T-helper 22 cell (primary cell): ENCODE measurements around the gene ABCB8.
"Not testable (repeated sequence)": the region's sequence is repeated elsewhere in the genome, so short reads cannot be mapped to it uniquely, and the experiment has no call there.

Experiments used
- DNase-seq: peaks from one replicate; pipeline ENCODE4 v3.0.0-alpha.2; 2020; ENCODE audit warnings: low read depth

The ABCB8 gene

DNA sequence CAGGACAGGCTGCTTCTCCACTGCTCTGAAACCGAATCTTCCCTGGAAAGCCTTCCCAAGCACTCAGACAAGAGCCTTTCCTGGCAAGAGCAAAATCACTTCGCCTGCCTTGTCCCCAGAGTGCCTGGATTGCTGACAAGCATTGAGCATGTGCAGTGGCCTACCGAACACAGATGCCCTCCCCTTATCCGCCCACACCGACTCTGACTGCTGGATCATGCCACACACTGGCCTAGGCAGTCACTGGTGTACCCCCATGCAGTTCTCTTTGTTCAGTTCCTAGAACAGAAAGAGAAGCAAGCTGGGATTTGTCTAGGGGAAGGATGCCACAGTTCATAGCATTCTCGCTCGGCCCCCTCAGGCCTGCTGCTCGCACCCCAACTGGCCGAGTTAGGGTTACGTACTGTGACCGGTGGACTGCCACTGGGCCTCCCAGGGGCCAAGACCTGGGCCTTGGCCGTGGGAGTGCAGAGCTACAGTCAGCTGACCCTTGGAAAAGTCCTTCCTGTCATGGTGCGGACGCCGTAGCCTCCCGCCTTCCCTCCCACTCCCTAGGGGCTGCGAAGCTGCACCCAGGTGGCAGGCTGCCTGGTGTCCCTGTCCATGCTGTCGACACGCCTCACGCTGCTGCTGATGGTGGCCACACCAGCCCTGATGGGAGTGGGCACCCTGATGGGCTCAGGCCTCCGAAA, 6.9 kb downstream of the ABCB8 start:
- DNase-seq = no peak

GRCh38 chr7:151035902-151036301, 7.7 kb downstream of the ABCB8 start:
- DNase-seq = no peak

GRCh38 chr7:151038951-151039849, 10.9 kb downstream of the ABCB8 start:
- peak; percentile 24 for DNase-seq

DNA sequence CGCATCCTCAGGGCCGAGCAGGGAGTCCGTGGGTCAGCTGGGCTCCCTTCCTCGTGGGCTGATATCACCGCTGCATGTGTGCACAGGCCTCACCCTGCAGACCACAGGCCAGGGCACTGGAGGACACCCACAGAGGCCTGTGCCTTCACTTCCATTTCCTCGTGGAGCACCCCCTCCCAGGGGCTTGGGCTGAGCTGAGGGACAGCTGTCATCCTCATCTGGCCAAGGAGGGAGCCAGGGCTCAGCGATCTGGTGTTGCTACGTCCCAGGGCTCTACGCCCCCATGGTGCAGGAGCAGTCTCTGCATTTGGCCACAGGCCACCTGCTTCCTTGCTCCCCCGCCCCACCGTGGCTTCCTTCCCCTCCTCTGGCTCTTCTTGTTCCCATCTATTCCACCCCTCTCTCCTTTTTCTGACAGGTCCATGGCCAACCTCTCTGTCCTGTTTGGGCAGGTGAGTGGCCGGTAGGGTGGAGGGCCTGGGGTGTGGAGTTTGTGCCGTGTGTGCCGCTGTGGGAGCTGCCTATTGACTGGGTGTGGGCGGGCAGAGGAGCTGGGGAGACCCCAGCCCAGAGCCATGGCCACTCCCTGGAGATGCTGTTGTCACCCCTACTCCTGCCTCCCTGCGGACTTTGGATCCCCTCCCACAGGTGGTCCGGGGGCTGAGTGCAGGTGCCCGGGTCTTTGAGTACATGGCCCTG, 11.7 kb downstream of the ABCB8 start:
- DNase-seq = no peak

DNA sequence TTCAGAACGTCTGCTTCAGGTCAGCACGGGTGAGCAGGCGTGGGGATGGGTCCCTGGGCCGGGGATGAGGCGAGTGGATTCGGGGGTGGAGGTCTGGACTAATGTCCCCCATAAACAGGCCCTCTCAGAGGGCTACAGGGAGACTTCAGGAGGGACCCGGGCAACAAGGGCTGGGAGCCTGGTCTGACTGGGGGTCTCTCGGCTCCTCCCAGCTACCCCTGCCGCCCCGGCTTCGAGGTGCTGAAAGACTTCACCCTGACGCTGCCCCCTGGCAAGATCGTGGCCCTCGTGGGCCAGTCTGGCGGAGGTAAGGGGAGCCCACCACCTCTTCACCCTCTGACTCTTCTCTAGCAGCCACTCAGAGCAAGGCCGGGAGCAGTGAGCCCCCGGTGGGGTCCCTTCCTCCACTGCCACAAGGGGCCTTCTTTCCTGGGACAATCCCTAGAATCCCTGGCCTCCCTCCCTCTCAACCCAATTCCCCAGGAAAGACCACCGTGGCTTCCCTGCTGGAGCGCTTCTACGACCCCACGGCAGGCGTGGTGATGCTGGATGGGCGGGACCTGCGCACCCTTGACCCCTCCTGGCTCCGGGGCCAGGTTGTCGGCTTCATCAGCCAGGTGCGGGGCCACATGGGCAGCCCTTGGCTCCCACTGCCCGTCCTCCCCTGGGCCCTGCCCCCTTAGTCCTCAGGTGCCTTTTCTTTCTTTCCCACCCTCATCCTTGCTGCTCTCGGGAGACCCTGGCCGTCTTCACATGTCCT, 12.5 kb downstream of the ABCB8 start:
- DNase-seq = no peak

DNA sequence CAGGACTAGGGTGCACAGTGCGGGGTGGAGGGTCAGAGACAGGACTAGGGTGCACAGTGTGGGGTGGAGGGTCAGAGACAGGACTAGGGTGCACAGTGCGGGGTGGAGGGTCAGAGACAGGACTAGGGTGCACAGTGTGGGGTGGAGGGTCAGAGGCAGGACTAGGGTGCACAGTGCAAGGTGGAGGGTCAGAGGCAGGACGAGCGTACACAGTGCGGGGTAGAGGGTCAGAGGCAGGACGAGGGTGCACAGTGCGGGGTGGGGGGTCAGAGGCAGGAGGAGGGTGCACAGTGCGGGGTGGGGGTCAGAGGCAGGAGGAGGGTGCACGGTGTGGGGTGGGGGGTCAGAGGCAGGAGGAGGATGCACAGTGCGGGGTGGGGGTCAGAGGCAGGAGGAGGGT, 15.2 kb downstream of the ABCB8 start:
- not testable (repeated sequence) for DNase-seq

GRCh38 chr7:151043959-151044358, 15.7 kb downstream of the ABCB8 start:
- no peak for DNase-seq

- no peak for DNase-seq
These were observed 17.0 kb downstream of the ABCB8 start for GRCh38 chr7:151045262-151045661.

- no peak for DNase-seq
These were observed 17.7 kb downstream of the ABCB8 start for GRCh38 chr7:151045967-151046366.

DNA sequence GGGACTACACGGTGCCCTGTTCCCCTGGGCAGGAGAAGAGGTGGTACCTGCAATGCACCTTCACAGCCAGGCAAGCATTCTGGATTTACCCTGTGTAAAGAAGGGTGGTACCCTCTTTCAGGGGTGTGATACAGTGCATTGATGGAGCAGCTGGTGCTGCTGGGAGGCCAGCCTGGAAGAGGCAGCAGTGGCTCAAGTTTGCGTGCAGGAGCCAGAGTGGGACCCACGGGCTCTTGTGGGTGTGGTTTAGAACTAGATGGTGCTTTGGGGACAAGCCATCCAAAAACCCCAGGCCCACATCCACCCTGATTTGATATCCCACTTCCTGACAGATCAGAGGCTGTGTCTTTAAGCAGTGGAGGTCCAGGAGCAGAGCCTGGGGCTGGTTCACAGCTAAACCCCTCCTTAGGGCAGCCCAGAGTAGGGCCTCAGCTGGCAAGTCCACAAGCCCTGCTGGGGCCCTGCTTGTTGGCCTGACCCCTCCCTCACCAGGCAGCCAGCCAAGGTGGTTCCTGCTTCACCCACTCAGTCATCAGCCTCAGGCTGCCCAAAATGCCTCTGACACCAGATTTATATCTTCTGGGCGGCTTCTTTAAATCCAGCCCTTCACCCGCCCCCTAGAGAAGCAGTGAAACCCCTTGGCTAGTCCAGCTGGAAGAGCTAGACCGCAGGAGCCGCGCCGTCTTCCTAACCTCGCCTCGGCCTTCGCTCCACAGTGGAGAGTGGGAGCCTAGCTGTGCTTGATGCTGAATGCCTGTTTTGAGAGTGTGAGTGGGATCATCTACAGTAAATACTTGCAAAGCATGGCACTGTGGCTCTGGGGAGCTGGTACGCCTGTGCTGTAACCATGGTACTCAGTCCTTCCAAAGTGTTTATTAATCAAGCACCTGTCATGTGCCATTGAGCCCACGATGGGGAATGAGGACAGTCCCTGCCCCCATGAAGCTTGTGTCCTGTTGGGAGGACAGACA, 18.6 kb downstream of the ABCB8 start:
- no peak for DNase-seq

DNA sequence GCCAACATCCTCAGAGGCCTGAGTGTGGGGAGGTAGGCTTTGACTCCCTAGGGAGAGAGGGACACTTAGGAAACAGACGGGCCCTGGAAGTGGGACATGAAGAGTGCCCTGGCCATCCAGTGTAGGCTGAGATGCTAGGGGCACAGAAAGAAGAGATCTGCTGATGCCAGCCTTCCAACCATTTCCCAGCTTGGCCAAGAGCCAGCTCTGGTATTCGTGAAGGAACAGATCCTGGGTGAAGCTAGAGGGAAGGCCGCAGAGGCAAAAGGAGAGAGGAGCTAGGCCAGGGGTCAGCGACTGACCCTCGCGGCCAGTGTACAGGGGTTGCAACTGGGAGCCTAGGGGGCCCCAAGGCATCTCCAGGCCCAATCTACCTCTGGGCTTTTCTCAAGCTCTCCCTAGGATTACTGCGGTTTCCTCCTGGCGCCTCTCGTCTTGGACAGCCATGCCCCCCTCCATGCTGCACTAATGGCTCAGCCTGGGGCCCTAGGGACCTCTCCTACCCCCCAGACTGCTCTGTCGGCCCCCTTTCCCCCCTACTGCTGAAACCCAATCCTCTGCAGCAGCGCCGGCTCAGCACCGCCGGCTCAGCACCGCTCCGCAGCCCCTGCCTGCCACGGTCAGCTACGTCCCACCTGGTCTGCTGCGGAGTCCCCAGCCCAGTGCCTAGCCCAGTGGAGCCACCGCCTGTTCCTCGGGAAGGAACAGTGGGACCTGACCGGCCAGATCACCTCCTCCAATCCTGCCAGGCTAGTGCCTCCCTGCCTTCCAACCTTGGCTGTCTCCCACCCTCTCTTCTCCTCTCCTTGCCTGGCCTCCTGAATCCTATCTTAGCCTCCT, 19.9 kb downstream of the ABCB8 start, which contains the start of gene ASIC3:
Gene ASIC3, plus strand, starts transcription at position 556 of the 840 bp plus-strand sequence. CDS start 355 bp downstream, outside the sequence.
- DNase-seq = no peak

- no peak for DNase-seq
These were observed 20.7 kb downstream of the ABCB8 start for GRCh38 chr7:151048911-151049463.

- DNase-seq = peak; percentile 16
These were observed 22.9 kb downstream of the ABCB8 start for GRCh38 chr7:151051108-151051507.

GRCh38 chr7:151053096-151053495, 24.8 kb downstream of the ABCB8 start:
- no peak for DNase-seq

GRCh38 chr7:151053751-151054150, 25.5 kb downstream of the ABCB8 start:
- DNase-seq = no peak

DNA sequence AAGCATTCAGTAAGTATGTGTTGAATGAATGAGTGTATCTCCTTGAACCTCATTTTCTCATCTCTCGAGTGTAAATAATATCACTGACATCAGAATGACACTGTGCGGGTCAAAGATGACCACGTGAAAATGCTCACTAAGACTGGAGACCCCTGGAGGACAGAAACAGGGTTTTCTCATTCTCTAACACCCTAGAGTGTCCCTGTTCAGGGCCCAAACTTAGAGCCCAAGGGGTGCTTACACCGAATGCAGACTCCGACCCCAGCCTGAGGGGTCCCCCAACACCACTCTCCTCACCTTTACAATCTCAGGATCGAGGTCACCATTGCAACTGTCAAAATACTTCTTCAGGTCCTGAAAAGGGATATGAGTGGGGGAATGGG, 28.0 kb downstream of the ABCB8 start:
- DNase-seq = no peak

DNA sequence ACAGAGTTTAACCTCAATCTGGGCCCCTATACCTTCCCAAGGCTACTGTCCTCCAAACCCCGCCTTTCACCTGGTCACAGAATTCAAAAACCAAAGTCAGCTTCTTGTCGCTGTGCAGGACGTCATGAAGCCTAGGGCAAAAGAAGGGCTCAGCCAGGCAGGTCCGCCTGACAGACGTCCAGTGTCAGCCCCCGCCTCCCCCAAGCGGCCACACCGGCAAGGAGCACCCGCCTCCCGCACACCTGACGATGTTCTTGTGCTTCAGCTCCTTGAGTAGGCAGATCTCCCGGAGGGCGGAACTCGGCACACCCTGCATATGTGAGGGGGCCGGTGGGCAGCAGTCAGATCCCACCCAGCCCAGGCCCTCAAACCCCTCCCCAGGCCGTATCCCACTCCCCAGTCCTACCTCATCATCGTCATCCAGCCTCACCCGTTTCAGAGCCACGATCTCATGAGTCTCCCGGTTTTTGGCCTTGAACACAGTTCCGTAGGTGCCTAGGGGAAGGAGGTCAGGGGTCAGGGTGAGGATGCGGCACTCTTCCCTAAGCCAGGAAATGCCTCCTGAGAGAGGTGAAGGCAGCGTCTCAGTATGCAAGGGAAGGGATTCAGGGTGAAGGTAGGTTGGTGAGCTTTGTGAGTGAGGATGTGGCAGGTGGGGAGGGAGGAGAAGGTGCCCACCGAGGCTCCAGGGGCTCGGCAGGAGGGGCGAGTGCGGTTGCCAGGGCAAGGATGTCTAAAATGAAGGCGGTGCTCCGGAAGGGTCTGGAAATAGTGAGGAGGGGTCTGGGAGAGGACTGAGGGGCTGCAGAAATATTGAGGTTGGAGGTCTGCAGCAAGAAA, 28.6 kb downstream of the ABCB8 start:
- DNase-seq = no peak

GRCh38 chr7:151057506-151057988, 29.3 kb downstream of the ABCB8 start, which contains the start of gene CDK5:
Gene CDK5, minus strand, starts transcription at chr7:151057897. Its CDS starts 49 bp downstream, at chr7:151057848.
- no peak for DNase-seq
